Amygdala (tissue), 56 donors: ENCODE results near the gene GLIS1.
A peak's percentile ranks its signal among the peaks of the same experiment; 100 is the strongest.

Experiments
- DNase-seq, 56 donors: peaks; one replicate each; lab custom pipeline; 2025; lab: John Stamatoyannopoulos, UW

GLIS1 gene

DNA sequence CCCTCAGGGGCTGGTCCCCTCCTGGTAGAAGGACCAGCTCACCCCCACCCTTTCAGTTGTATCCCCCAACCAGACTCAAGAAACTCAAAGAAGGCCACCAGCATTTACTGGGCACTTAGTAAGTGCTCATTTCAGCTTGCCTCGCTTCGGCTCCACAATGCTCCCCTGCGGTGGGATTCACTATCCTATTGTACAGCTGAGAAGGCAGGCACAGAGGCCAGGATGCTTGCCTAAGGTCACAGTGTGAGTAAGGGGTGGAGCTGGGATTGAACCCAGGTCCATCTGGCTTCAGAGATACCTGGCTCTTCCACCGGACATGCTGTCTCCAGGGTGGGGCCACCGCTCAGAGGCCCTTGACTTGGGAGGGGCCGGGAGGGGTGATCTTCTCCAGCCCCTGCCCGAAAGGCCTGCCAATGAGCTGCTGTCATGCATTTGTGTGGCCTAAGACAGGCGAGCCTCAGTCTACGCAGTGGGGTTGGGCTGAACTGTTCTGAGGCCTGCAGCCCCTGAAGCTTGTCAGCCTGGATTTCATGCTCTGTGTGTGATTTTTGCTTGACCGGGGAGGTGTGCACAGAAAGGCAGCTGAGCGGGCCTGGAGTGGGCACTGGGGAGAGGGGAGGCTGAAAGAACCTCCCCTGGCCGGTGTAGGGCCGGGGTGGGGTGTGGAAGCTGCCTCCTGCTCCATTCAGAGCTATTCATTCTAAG is 231.7 kb downstream of the GLIS1 start:
- DNase-seq = no peak

GRCh38 chr1:53506355-53507050 is 232.5 kb downstream of the GLIS1 start:
- no peak for DNase-seq

GRCh38 chr1:53505891-53506290 is 233.1 kb downstream of the GLIS1 start:
- DNase-seq = no peak

DNA sequence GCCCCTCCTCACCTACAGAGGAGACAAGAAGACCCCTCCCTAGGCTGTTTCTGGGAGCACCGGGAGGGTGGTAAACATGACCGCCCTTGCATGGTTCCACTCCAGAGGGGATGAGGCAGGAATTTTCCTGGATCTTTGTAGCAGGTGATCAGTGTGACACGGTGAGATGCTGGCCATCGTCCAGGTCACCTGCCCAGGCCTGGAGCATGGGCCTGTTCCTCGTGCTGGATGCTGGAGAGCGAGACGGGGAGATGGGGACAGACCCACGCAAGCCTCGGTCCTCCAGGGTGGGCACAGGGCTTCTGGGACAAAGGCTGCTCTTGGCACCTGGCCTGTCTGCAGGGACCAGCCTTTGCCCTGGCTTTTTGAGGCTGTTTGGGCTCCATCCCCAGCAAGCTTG is 233.6 kb downstream of the GLIS1 start:
- DNase-seq = no peak

GRCh38 chr1:53504901-53505300 is 234.1 kb downstream of the GLIS1 start:
- DNase-seq = no peak

- peak in 2 of 56 donors; percentile 5 to 11 for DNase-seq
Measured at GRCh38 chr1:53503433-53504217, 235.3 kb downstream of the GLIS1 start.

GRCh38 chr1:53502641-53503432 is 236.1 kb downstream of the GLIS1 start:
- DNase-seq = peak in 2 of 56 donors; percentile 5 to 20

DNA sequence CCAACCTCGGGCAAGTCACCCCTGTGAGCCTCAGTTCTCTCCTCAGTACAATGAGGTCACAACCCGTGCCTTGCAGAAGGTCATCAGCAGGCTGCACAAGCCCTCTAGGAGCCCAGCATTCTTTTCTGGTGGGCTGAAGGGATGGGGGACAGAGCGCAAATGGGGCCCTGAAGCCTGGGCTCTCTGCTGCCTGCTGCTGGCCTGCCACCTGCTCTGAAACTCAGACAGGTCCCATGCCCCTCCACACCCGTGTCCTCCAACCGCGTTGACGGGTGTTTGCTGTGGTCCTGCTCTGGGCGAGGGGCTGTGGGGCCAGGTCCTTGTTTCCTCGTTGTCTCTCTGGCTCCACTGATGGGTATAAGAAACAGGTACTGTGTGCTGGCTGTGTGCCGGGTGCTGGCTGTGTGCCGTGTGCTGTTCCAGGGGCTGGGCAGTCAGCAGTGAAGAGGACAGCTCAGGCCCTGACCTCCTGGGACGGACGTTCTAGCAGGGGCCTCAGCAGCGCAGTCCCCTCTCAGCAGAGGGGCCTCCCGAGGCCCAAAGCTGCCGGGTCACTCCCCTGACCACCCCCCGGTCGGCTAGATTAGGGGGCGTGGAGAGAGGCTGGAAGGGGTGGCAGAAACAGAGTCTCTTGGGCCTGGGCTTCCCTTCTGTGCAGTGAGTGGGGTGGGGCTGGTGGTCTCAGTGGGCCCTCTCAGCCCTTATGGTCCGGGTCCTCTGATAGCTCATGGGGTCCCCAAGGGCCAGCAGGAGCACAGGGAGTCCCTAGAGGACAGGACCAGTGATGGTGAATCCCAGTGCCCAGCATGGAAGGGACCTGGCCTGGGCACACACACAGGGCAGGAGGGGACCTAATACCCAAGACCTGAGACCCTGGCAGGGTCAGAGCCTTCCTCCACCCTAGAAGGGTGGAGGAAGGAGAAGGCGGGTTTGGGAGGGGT is 237.6 kb downstream of the GLIS1 start:
- DNase-seq = no peak

- DNase-seq = no peak
Measured at GRCh38 chr1:53500204-53501064, 238.5 kb downstream of the GLIS1 start.

DNA sequence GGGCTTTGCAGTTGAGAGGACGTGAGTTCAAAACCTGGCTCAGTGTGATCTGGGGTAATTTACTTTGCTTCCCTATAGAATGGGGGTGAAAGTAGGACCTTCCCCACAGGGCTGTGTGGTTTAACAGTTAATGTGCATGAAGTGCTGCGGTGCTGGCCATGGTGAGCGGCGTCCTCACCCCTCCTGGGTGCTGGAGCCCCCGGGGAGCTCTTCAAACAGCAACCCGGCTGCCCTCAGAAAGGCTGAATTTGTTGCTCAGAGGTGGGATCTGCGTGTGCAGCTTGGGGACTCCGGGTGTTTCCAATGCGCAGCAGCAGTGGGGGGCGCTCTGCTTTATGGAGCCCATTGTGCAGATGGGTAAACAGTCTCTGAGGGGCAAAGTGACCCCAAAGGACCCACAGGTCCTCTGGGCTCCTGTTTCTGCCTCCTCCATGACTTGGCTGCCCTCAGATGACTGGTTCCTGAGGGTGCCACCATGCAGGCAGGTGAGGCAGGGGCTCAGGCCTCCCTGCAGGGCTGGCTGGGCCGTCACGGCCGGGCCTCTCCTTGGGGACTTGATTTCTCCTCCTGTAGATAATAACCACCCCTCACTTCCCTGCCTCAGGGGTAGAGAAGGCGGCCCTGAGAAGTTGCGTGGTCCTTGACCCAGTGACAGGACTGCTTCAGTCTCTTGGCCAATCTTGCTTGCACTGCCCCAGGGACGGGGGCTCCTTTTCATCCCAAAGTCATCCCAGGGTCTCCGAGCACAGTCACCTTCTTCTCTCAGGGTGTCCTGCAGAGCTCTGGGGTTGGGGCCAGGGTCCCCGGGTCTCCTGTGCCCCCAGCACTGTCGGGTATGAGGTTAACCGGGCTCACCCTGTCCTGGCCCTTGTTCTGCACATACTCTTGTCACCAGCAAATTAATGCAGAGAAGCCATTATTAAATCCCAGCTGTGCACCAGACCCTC is 239.4 kb downstream of the GLIS1 start:
- DNase-seq = no peak

- DNase-seq = no peak
Measured at GRCh38 chr1:53498555-53499131, 240.3 kb downstream of the GLIS1 start.

DNA sequence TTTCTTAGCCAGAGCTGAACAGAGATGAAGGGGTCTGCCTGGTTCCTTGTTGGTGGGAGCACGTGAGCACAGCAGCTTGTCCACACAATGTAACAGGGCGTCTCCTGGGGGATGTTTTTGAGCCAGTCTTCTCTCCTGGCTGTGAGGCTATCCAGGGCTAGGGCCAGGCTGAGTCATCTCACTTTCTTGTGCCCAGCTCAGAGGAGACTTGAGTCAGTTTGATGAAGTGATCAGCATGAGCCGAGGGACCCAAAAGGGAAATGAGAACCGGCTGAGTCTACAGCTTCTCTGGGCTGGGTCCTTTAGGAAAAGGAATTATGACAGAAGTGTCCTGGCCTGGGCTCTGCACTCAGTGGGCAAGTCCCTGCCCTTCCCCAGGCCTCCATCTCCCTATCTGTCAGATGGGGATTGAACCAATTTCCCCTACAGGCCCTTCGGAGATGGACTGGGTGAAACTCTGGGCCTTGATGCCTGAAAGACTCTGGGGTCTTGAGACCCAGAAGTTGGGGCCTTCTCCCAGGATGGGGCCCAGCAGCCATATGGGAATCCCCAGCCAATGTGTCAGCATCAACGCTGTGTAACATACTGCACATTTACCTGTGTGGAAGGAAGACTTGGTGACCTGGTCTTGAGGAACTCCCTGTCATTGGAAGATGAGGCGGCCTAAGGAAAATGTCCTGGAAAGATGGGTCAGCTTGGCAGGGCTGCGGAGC is 243.2 kb downstream of the GLIS1 start:
- DNase-seq = no peak

DNA sequence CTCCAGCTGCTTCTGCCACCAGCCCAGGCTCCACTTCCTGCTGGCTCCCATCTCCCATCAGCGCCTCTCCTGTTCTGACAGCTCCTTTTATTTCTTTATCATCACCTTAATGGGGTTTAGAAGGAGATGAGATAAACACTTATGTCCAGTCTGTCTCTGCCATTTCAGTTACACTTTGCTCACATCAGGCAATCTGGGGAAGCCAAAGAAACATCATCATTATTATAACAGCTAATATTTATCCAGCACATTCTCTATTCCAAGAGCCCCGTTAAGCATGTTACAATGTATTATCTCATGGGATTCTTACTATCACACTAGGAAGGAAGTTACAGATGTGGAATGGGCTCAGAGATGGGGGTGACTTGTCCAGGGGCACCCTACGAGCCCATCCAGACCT is 248.6 kb downstream of the GLIS1 start:
- no peak for DNase-seq

GRCh38 chr1:53486395-53487026 is 252.5 kb downstream of the GLIS1 start:
- DNase-seq = no peak

DNA sequence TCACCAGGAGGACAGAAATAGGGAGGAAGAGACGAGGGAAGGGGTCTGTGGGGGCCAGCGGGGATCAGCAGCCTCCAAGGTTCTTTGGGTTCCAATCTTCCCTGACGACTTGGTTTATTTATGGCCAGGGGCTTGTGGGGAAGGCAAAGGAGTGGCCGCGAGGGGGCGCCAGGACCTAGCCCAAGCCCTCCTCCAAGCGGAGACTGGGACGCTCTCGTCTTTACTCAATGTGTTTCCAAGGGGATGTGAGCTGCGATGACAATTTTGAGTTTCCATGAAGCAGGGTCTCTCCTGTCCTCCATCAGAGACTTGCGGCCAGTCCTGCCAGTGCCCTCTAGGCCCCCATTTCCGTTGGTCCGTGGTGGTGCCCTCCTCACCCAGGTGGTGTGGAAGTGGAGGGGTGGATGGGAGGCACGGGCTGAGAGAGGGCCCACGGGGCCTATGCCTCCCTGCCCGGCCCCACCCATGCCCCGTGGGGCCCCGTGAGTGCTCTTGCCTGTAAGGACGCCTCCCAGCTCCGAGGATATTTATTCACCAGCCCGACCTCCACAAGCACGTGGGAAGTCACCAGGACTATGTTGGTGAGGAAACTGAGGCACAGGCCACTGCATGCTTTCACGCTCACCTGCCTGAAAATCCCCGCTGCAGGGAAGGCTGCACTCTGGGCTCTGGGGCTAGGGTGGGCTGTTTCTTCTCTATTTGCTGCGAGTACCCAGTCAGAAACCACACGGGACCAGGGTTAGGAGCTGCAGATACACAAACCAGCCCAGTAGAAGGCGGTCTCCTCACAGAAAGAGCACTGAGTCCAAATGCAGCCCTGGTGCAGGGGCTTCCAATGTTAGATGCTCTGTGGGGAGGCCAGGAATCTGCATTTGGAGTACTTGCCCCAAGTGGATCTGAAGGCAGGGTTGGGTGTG is 253.2 kb downstream of the GLIS1 start:
- peak in 47 of 56 donors; percentile 5 to 88 (median 42) for DNase-seq
